GM23338 (cell line): ENCODE measurements around the gene KCTD3. TPM values are rescaled to one million over a fixed set of nuclear protein-coding genes. Genes with fewer than 3 reads are reported as not detected.

Experiments
- ATAC-seq: fragments of 200-7000 bp; cut with Tn5 transposase; 3 replicates; pipeline ENCODE4 v1.9.1; 2020
- DNase-seq: peaks from one replicate; pipeline ENCODE4 v3.0.0-alpha.2; 2015; ENCODE audit warnings: low spot score
- H2AFZ ChIP-seq: fragments of 200-600 bp; sonication (generic); 2 replicates; pipeline ENCODE4 v1.8.0; 2016; ENCODE audit warnings: antibody characterized with exemption, mild to moderate bottlenecking, moderate library complexity
- H3F3A ChIP-seq: fragments of 200-600 bp; sonication (generic); replicated peaks from 2 replicates; pipeline ENCODE4 v1.8.0; 2017; ENCODE audit warnings: antibody characterized with exemption, mixed run types, low read depth
- H3K27ac ChIP-seq: fragments of 200-600 bp; sonication (generic); 2 replicates; pipeline ENCODE4 v1.6.1; 2016; ENCODE audit warnings: low read depth
- H3K27me3 ChIP-seq: fragments of 200-600 bp; sonication (generic); 2 replicates; pipeline ENCODE4 v1.8.0; 2016; ENCODE audit warnings: mild to moderate bottlenecking, mixed run types, moderate library complexity; ENCODE audit not compliant: insufficient read depth
- H3K36me3 ChIP-seq: fragments of 200-600 bp; sonication (generic); 2 replicates; pipeline ENCODE4 v1.8.0; 2016; ENCODE audit warnings: mild to moderate bottlenecking; ENCODE audit not compliant: insufficient read depth
- H3K4me1 ChIP-seq: fragments of 200-600 bp; sonication (generic); 2 replicates; pipeline ENCODE4 v1.8.0; 2016; ENCODE audit warnings: mild to moderate bottlenecking, moderate library complexity; ENCODE audit not compliant: insufficient read depth
- H3K4me2 ChIP-seq: fragments of 200-600 bp; sonication (generic); 2 replicates; pipeline ENCODE4 v1.7.1; 2017; ENCODE audit warnings: mixed run types
- H3K4me3 ChIP-seq: fragments of 200-600 bp; sonication (generic); 2 replicates; pipeline ENCODE4 v1.6.1; 2016; ENCODE audit warnings: mixed run types
- H3K79me2 ChIP-seq: fragments of 200-600 bp; sonication (generic); replicated peaks from 2 replicates; pipeline ENCODE4 v1.8.0; 2017; ENCODE audit warnings: mild to moderate bottlenecking; ENCODE audit not compliant: insufficient read depth
- H3K9me2 ChIP-seq: fragments of 200-600 bp; sonication (generic); 2 replicates; pipeline ENCODE4 v1.8.0; 2017; ENCODE audit not compliant: insufficient read depth
- H4K20me1 ChIP-seq: fragments of 200-600 bp; sonication (generic); replicated peaks from 2 replicates; pipeline ENCODE4 v1.8.0; 2017; ENCODE audit warnings: mild to moderate bottlenecking; ENCODE audit not compliant: insufficient read depth
- H3K27ac Mint-ChIP-seq: 2 replicates; pipeline ENCODE4 v1.8.0; 2020; ENCODE audit warnings: inconsistent platforms, mild to moderate bottlenecking, moderate library complexity, mixed read lengths
- H3K27me3 Mint-ChIP-seq: 3 replicates; pipeline ENCODE4 v1.8.0; 2022; ENCODE audit warnings: low read depth, mild to moderate bottlenecking, moderate library complexity, mixed read lengths, inconsistent platforms; ENCODE audit not compliant: insufficient read depth, poor library complexity
- H3K36me3 Mint-ChIP-seq: 3 replicates; pipeline ENCODE4 v1.8.0; 2021; ENCODE audit warnings: low read depth, mild to moderate bottlenecking, inconsistent platforms, moderate library complexity, mixed read lengths
- H3K4me1 Mint-ChIP-seq: 3 replicates; pipeline ENCODE4 v1.8.0; 2020; ENCODE audit warnings: mild to moderate bottlenecking, inconsistent platforms, mixed read lengths
- H3K4me3 Mint-ChIP-seq: 3 replicates; pipeline ENCODE4 v1.8.0; 2021; ENCODE audit warnings: moderate library complexity, mild to moderate bottlenecking, inconsistent platforms, mixed read lengths
- H3K9me3 Mint-ChIP-seq: 3 replicates; pipeline ENCODE4 v1.8.0; 2020; ENCODE audit warnings: moderate library complexity, mild to moderate bottlenecking, inconsistent platforms, mixed read lengths
- CREB1 ChIP-seq: fragments of 250-450 bp; sonication (Bioruptor Pico); IDR thresholded peaks from 2 replicates; pipeline ENCODE4 v1.5.0; 2020; ENCODE audit warnings: low read depth, mild to moderate bottlenecking, moderate library complexity
- EZH2 ChIP-seq: fragments of 200-600 bp; sonication (generic); IDR thresholded peaks from one replicate; pipeline ENCODE4 v1.8.0; 2017; ENCODE audit warnings: antibody characterized with exemption, mild to moderate bottlenecking, low read depth; ENCODE audit not compliant: unreplicated experiment
- EZH2phosphoT487 ChIP-seq: fragments of 200-600 bp; sonication (generic); IDR thresholded peaks from one replicate; pipeline ENCODE4 v1.8.1; 2018; ENCODE audit warnings: antibody characterized with exemption; ENCODE audit not compliant: unreplicated experiment
- JUNB ChIP-seq: IDR thresholded peaks from one replicate; pipeline ENCODE4 v1.6.1; 2016; ENCODE audit warnings: antibody characterized with exemption; ENCODE audit not compliant: unreplicated experiment
- NANOG ChIP-seq: IDR thresholded peaks from 2 replicates; pipeline ENCODE4 v1.6.1; 2016; ENCODE audit warnings: antibody characterized with exemption, borderline replicate concordance
- POLR2AphosphoS5 ChIP-seq: IDR thresholded peaks from 2 replicates; pipeline ENCODE4 v1.6.1; 2016; ENCODE audit warnings: antibody characterized with exemption, low read depth
- STAT1 ChIP-seq: IDR thresholded peaks from one replicate; pipeline ENCODE4 v1.6.1; 2016; ENCODE audit warnings: antibody characterized with exemption; ENCODE audit not compliant: unreplicated experiment
- ZNF114 ChIP-seq: fragments of 250-450 bp; sonication (Bioruptor Pico); IDR thresholded peaks from 2 replicates; pipeline ENCODE4 v1.5.0; 2020; ENCODE audit warnings: mild to moderate bottlenecking, moderate library complexity
- ZNF331 ChIP-seq: fragments of 250-450 bp; sonication (Bioruptor Pico); IDR thresholded peaks from 2 replicates; pipeline ENCODE4 v1.5.0; 2020; ENCODE audit warnings: low read depth, mild to moderate bottlenecking, moderate library complexity
- ZNF462 ChIP-seq: fragments of 250-450 bp; sonication (Bioruptor Pico); IDR thresholded peaks from 2 replicates; pipeline ENCODE4 v1.5.0; 2020; ENCODE audit warnings: mild to moderate bottlenecking, moderate library complexity
- polyA plus RNA-seq: library from polyadenylated mRNA; unstranded; fragments of >200 nt; fragmentation: Nextera tagmentation; extraction: Ambion mirVana; gene quantifications from 2 replicates; pipeline ENCODE4 v1.2.1, GENCODE V29; 2016
- total RNA-seq: library from RNA; depleted of rRNA; stranded (reverse); fragments of >200 nt; shearing (Covaris generic); gene quantifications from 2 replicates; pipeline ENCODE4 v1.2.3, GENCODE V29; 2014
- TF ChIP-seq, protein P1 (sequence below), 2 experiments: fragments of 200-600 bp in 1 of 2; sonication (generic) in 1 of 2; conservative IDR thresholded peaks; 2 replicates each; pipeline versions ENCODE4 v1.5.1 to v1.6.1; 2016 to 2017; ENCODE audit warnings: antibody characterized with exemption in 2 of 2, low read depth in 2 of 2, mild to moderate bottlenecking in 2 of 2, moderate library complexity in 1 of 2
- TF ChIP-seq, protein P2 (sequence below): IDR thresholded peaks from 2 replicates; pipeline ENCODE4 v1.6.1; 2016; ENCODE audit warnings: antibody characterized with exemption
- TF ChIP-seq, protein P3 (sequence below): IDR thresholded peaks from one replicate; pipeline ENCODE4 v1.6.1; 2018; ENCODE audit warnings: antibody characterized with exemption; ENCODE audit not compliant: unreplicated experiment

KCTD3 gene
- total and polyA plus RNA-seq, 2 experiments from 2014 or later, result 29.4 to 60.3 TPM

- Histone ChIP-seq H3K4me3 (no peak overlapping the region), H3K4me2 (no peak overlapping the region), H3K27ac (no peak overlapping the region; the same call in 1 of the 2 replicates), H2AFZ (no peak overlapping the region), H3K79me2 (0 out of 2 replicates have a peak, but pooled peaks cover under 1% of the 10 kb centered on the region), H3K36me3 (no peaks in the 10 kb centered on the region), H3F3A (no peaks in the 10 kb centered on the region), H4K20me1 (no peaks in the 10 kb centered on the region; the same call in 1 of the 2 replicates), H3K4me1 (peaks cover 7% of the 10 kb centered on the region), H3K27me3 (no peaks in the 10 kb centered on the region), H3K9me2 (no peaks in the 10 kb centered on the region)
- no peaks in the 10 kb centered on the region for H3K9me3 Mint-ChIP-seq
- ATAC-seq (peak; percentile 70), DNase-seq (peak; percentile 17)
- no peak overlapping the region for H3K4me3 Mint-ChIP-seq
- H3K27ac Mint-ChIP-seq, result peak overlapping the region; percentile 39; the same call in 1 of the 2 replicates
- no peaks in the 10 kb centered on the region for H3K27me3 Mint-ChIP-seq
- peaks cover 21% of the 10 kb centered on the region; the same call in 2 of the 3 replicates for H3K36me3 Mint-ChIP-seq
- H3K4me1 Mint-ChIP-seq, result peaks cover 28% of the 10 kb centered on the region
- no peak for TF ChIP-seq ZNF114 (CRISPR knock-in tag)
- no peak for TF ChIP-seq ZNF462 (CRISPR knock-in tag)
- no peak for TF ChIP-seq POLR2AphosphoS5
- no peak for TF ChIP-seq EZH2phosphoT487
- TF ChIP-seq NANOG, result no peak
- no peak for TF ChIP-seq EZH2
- TF ChIP-seq, protein P1, sequence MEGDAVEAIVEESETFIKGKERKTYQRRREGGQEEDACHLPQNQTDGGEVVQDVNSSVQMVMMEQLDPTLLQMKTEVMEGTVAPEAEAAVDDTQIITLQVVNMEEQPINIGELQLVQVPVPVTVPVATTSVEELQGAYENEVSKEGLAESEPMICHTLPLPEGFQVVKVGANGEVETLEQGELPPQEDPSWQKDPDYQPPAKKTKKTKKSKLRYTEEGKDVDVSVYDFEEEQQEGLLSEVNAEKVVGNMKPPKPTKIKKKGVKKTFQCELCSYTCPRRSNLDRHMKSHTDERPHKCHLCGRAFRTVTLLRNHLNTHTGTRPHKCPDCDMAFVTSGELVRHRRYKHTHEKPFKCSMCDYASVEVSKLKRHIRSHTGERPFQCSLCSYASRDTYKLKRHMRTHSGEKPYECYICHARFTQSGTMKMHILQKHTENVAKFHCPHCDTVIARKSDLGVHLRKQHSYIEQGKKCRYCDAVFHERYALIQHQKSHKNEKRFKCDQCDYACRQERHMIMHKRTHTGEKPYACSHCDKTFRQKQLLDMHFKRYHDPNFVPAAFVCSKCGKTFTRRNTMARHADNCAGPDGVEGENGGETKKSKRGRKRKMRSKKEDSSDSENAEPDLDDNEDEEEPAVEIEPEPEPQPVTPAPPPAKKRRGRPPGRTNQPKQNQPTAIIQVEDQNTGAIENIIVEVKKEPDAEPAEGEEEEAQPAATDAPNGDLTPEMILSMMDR (conservative IDR thresholded peaks at IDR 0.05; ENCODE audit: low read depth in 2 of 2), result no peak
- TF ChIP-seq, protein P2, sequence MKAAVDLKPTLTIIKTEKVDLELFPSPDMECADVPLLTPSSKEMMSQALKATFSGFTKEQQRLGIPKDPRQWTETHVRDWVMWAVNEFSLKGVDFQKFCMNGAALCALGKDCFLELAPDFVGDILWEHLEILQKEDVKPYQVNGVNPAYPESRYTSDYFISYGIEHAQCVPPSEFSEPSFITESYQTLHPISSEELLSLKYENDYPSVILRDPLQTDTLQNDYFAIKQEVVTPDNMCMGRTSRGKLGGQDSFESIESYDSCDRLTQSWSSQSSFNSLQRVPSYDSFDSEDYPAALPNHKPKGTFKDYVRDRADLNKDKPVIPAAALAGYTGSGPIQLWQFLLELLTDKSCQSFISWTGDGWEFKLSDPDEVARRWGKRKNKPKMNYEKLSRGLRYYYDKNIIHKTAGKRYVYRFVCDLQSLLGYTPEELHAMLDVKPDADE, result no peak
- no peak for TF ChIP-seq STAT1
- TF ChIP-seq JUNB, result no peak
- TF ChIP-seq ZNF331 (CRISPR knock-in tag), result no peak
- no peak for TF ChIP-seq CREB1 (CRISPR knock-in tag)
- TF ChIP-seq, protein P3, sequence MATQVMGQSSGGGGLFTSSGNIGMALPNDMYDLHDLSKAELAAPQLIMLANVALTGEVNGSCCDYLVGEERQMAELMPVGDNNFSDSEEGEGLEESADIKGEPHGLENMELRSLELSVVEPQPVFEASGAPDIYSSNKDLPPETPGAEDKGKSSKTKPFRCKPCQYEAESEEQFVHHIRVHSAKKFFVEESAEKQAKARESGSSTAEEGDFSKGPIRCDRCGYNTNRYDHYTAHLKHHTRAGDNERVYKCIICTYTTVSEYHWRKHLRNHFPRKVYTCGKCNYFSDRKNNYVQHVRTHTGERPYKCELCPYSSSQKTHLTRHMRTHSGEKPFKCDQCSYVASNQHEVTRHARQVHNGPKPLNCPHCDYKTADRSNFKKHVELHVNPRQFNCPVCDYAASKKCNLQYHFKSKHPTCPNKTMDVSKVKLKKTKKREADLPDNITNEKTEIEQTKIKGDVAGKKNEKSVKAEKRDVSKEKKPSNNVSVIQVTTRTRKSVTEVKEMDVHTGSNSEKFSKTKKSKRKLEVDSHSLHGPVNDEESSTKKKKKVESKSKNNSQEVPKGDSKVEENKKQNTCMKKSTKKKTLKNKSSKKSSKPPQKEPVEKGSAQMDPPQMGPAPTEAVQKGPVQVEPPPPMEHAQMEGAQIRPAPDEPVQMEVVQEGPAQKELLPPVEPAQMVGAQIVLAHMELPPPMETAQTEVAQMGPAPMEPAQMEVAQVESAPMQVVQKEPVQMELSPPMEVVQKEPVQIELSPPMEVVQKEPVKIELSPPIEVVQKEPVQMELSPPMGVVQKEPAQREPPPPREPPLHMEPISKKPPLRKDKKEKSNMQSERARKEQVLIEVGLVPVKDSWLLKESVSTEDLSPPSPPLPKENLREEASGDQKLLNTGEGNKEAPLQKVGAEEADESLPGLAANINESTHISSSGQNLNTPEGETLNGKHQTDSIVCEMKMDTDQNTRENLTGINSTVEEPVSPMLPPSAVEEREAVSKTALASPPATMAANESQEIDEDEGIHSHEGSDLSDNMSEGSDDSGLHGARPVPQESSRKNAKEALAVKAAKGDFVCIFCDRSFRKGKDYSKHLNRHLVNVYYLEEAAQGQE, result no peak
Measured at GRCh38 chr1:215599418-215600074, 32.4 kb downstream of the KCTD3 start.
